Eye (tissue), 1 donor: ENCODE results near the gene EPM2A.
A peak's percentile ranks its signal among the peaks of the same experiment; 100 is the strongest.

Experiments
- DNase-seq: peaks from one replicate; pipeline ENCODE4 v3.0.0-alpha.2; 2015

The EPM2A gene

GRCh38 chr6:145669627-145670034 is 65.7 kb downstream of the EPM2A start:
- no peak for DNase-seq

GRCh38 chr6:145668844-145669243 is 66.5 kb downstream of the EPM2A start:
- no peak for DNase-seq

GRCh38 chr6:145660676-145661075 is 74.6 kb downstream of the EPM2A start:
- DNase-seq: no peak

GRCh38 chr6:145656128-145656527 is 79.2 kb downstream of the EPM2A start:
- no peak for DNase-seq

DNA sequence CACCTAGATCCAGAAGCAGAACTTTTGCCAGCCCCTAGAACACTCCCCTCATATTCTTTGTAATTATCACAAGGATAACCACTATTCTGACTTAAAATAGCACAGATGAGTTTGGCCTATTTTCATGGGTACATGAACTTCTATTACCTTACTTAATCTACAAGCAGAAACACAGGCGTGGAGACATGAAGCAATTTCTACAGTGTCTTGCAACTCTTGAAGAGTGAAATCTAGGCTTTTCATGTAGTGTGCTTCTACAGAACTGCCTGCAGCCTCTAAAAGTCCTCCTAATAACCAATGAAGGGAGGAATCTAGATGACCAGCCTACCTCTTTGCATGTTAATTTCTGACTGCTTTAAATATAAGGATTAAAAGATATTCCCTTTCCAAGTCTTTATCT is 82.7 kb downstream of the EPM2A start:
- no peak for DNase-seq

DNA sequence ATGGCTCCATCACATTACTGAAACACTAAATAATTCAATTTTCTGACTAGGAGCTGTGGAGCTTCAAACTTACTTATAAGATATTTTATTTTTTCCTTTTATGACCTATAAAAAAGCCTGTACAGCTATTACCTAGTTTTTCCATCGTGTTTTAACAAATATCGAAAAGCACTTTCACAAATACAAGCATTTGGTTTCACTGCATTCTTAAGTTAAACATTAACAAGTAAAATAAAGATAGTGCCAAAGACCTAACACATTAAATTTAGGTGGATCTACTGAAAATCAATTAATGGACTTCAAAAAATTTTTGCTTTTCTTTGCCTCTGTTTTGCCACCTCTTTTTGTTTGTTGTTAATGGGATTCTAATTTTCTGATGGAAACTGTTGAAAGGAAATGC is 83.3 kb downstream of the EPM2A start:
- no peak for DNase-seq

DNA sequence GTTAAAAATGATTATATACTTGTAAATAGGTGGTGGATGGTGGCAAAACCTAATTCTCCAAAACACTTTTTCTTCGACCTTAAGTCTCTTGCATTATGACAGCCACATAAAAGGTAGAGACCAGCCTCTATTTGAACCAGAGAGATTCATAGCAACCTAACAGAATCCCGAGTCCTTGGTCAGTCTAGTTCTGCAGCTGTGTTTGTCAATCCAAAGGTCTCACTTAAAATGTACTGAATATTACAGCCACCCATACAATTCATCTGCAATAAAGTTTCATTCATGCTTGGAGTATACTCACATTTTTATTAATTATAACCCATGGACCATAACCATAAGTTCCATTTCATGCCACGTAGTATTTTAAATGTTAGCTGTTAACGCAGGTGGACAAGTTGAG is 87.2 kb downstream of the EPM2A start:
- no peak for DNase-seq

GRCh38 chr6:145647602-145648001 is 87.7 kb downstream of the EPM2A start:
- no peak for DNase-seq

GRCh38 chr6:145643760-145644159 is 91.6 kb downstream of the EPM2A start:
- DNase-seq: no peak

GRCh38 chr6:145633981-145634627 is 101.2 kb downstream of the EPM2A start:
- peak; percentile 95 for DNase-seq

DNA sequence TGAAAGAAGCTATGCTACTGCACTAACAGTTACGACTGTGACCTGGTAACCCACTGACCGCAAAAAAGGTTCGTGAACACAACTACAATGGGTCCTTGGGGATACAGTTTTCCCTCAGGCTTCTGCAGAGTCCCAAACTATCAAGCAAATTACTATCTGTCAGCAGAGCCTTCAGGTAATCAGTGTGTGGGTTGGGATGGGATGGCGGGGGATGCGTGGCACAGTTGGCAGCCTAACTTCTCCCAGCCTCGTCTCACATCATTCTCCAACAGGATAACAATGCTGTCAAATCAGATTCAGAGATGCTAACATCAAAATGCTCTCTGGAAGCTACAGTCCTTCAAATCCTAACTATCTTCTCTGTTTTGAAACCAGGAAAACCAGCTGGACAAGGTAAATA is 102.3 kb downstream of the EPM2A start:
- DNase-seq: peak; percentile 43

- DNase-seq: no peak
Observed at GRCh38 chr6:145631374-145631773, 103.9 kb downstream of the EPM2A start.

DNA sequence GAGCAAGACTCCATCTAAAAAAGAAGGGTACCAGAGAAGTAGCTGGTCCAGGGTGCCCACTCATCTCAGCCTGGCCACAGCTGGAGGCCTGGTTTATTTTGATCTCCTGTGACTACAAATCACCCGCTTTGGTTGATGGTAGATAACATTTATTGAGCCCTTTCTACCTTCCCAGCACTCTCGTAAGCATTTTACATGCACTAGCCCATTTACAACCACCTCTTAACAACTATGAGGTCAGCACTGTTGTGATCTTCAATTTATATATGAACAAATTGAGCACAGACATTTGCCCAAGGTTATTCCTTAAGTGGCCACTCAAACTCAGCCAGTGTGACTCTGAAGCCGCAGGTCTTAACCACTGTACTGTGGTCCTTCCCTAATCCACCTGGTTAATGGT is 104.7 kb downstream of the EPM2A start:
- DNase-seq: no peak

DNA sequence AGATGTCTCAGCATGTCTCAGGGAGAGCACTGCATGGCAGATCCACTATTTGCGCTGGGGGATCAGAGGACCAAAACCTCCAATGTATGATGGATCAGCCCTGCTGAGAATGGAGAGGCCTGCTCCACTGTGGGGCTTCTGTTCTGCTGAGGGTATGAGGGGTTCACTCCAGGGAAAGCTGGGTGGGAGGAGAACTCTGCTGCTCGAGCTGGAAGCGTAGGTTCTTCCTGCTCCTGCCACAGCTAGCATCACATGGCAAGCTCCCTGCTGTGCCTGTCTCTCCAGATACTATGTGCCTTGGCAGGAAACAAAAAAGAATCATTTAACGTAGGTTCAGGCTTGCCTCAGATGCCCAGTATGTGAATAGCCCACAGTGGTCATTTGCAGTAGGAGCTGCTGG is 105.8 kb downstream of the EPM2A start:
- peak; percentile 11 for DNase-seq

- DNase-seq: no peak
Observed at GRCh38 chr6:145627451-145627850, 107.9 kb downstream of the EPM2A start.

DNA sequence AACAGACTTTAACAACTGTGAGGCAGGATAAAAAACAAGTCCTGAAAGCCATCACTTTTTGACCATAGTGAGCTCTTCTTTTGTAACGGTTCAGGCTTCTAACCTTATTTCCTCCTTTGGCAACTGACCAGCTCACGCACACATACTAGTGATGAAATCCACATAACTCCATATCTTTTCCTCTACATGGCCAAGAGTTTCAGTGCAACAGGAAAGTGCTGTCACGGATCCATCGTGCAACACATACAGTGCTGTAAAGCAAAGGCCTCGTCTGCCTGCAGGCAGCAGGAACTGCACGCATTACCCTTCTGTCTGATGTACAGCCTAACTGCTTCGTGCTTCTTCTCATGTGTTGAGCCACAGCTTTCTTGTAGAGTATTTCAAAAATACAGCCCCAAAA is 108.5 kb downstream of the EPM2A start:
- DNase-seq: no peak

GRCh38 chr6:145623231-145623630 is 112.1 kb downstream of the EPM2A start:
- no peak for DNase-seq

GRCh38 chr6:145621776-145622175 is 113.5 kb downstream of the EPM2A start:
- no peak for DNase-seq

DNA sequence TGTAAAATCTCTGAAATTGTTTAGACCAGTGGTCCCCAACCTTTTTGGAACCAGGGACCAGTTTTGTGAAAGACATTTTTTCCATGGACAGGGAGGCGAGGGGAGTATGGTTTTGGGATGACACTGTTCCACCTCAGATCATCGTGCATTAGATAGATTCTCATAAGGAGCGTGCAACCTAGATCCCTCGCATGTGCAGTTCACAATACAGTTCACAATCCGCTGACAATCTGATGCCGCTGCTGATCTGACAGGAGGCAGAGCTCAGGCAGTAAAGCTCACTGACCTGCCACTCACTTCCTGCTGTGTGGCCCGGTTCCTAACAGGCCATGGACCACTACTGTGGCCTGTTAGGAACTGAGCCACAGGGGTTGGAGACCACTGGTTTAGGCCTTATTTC is 115.2 kb downstream of the EPM2A start:
- DNase-seq: peak; percentile 59

- no peak for DNase-seq
Observed at GRCh38 chr6:145609521-145609920, 125.8 kb downstream of the EPM2A start.

GRCh38 chr6:145608850-145609249 is 126.5 kb downstream of the EPM2A start:
- no peak for DNase-seq

GRCh38 chr6:145603991-145604390 is 131.3 kb downstream of the EPM2A start:
- no peak for DNase-seq

DNA sequence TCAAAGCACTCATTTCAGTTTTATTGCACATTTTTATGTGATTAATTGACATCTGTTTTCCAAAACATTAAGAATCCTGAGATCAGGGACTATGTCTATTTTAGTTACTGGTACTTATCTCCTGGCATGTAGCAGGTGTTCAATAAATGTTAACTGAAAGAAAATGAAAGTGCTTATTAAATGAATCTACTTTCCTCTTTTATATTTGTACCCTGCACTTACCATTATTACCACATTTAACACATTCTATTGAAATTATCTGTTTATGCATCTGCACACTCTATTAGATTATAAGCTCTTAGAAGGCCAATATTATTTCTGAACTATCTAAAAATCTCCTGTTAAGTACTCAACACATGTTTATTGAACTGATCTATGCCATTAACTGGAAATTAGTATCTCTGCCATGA is 131.9 kb downstream of the EPM2A start:
- no peak for DNase-seq

GRCh38 chr6:145602726-145603326 is 132.5 kb downstream of the EPM2A start:
- no peak for DNase-seq

DNA sequence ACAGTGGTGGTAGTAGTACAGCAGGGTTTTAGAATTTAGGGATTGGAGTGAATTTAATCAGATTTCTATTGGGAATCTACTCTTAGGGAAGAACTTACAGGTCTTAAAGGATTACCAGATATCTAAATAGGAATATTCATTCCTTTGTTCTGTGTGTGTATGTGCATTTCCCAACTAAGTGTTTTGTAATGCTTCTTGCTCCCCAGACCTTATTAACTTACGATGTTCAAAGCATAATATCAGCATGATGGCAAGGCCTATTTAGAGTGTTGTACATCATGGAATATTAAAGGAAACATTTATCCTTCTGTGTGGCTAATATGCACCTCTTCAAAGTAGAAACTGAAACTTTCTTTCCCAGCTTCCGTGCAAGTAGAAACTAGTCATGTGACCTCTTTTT is 133.9 kb downstream of the EPM2A start:
- DNase-seq: no peak
